HepG2 (cell line): ENCODE measurements around the gene CHFR. TPM values are rescaled to one million over a fixed set of nuclear protein-coding genes. Genes with fewer than 3 reads are reported as not detected.

Experiments
- ATAC-seq: fragments of 200-7000 bp; cut with Tn5 transposase; 3 replicates; pipeline ENCODE4 v1.9.1; 2020; ENCODE audit warnings: mild to moderate bottlenecking, moderate library complexity
- BruUV-seq: library from RNA; stranded (reverse); fragments of 400-500 nt; replicated peaks from 2 replicates; lab custom pipeline; 2021; lab: Mats Ljungman, UMichigan
- CTCF ChIA-PET: fragments of 300-600 bp; formaldehyde crosslinking; extraction: SDS; loops from one replicate; lab custom pipeline; 2021; ENCODE audit warnings: low total read pairs, inconsistent platforms, low intra/inter-chr PET ratio; lab: Yijun Ruan, JAX
- POLR2A ChIA-PET: fragments of 350-600 bp; sonication (Branson Sonifier 250); formaldehyde crosslinking; loops from one replicate; lab custom pipeline; 2020; ENCODE audit warnings: antibody characterized with exemption, inconsistent platforms; lab: Yijun Ruan, JAX
- DNase-seq: peaks from one replicate; pipeline ENCODE4 v3.0.0-alpha.2; 2015; ENCODE audit warnings: low spot score
- FAIRE-seq: peaks from 3 replicates; lab custom pipeline; 2011; peaks lifted over from hg19 to GRCh38; lab: Jason Lieb, UNC
- H2AFZ ChIP-seq: one replicate; pipeline ENCODE4 v1.6.1; 2011; ENCODE audit warnings: low read length, inconsistent platforms
- H3K27ac ChIP-seq: fragments of 300-600 bp; 3 replicates; pipeline ENCODE4 v1.8.0; 2011; ENCODE audit warnings: mixed run types, mild to moderate bottlenecking, mixed read lengths, low read length, inconsistent platforms; ENCODE audit not compliant: insufficient read depth; ENCODE audit errors: extremely low read length
- H3K27me3 ChIP-seq, 2 experiments: fragments of 200-600 bp in 1 of 2; 2 replicates in 1 of 2; 3 replicates in 1 of 2; pipeline versions ENCODE4 v1.6.0 to v1.8.0; 2011; ENCODE audit warnings: low read length in 2 of 2, mild to moderate bottlenecking in 2 of 2, moderate library complexity in 2 of 2, inconsistent platforms in 1 of 2; ENCODE audit not compliant: insufficient read depth in 2 of 2, control insufficient read depth in 1 of 2
- H3K36me3 ChIP-seq, 2 experiments: fragments of 200-600 bp in 1 of 2; replicated peaks in 1 of 2; 2 replicates in 1 of 2; 3 replicates in 1 of 2; pipeline versions ENCODE4 v1.5.1 to v1.8.0; 2011; ENCODE audit warnings: low read length in 2 of 2, inconsistent platforms in 1 of 2; ENCODE audit not compliant: insufficient read depth in 2 of 2, control insufficient read depth in 1 of 2
- H3K4me1 ChIP-seq: 2 replicates; pipeline ENCODE4 v1.5.1; 2012; ENCODE audit warnings: low read length, inconsistent platforms; ENCODE audit not compliant: insufficient read depth
- H3K4me2 ChIP-seq: 2 replicates; pipeline ENCODE4 v1.6.0; 2011; ENCODE audit warnings: low read depth, low read length, inconsistent platforms
- H3K4me3 ChIP-seq, 3 experiments: fragments of 200-600 bp in 1 of 3; sonication (generic), shearing (Covaris generic) in 1 of 3; replicated peaks in 1 of 3; 2 replicates each; pipeline ENCODE4 v1.5.1; 2011 to 2016; ENCODE audit warnings: low read length in 3 of 3, inconsistent platforms in 2 of 3, low read depth in 2 of 3, mild to moderate bottlenecking in 2 of 3, control low read depth in 1 of 3, mixed read lengths in 1 of 3; ENCODE audit not compliant: insufficient read depth in 1 of 3
- H3K79me2 ChIP-seq: one replicate; pipeline ENCODE4 v1.6.1; 2011; ENCODE audit warnings: low read length, inconsistent platforms; ENCODE audit not compliant: insufficient read depth
- H3K9ac ChIP-seq: 2 replicates; pipeline ENCODE4 v1.6.0; 2011; ENCODE audit warnings: mild to moderate bottlenecking, low read depth, low read length, inconsistent platforms; ENCODE audit not compliant: insufficient read depth
- H3K9me3 ChIP-seq: 2 replicates; pipeline ENCODE4 v1.5.1; 2012; ENCODE audit warnings: mild to moderate bottlenecking, low read length
- H4K20me1 ChIP-seq: 2 replicates; pipeline ENCODE4 v1.6.0; 2011; ENCODE audit warnings: inconsistent platforms, mild to moderate bottlenecking, low read length, moderate library complexity; ENCODE audit not compliant: insufficient read depth
- AGO1 ChIP-seq: fragments of 200-400 bp; formaldehyde crosslinking; IDR thresholded peaks from 2 replicates; pipeline ENCODE4 v1.6.1; 2017; ENCODE audit warnings: mild to moderate bottlenecking, low read depth, low read length, moderate library complexity; ENCODE audit not compliant: poor library complexity, severe bottlenecking
- FOXM1 ChIP-seq: sonication (generic); formaldehyde crosslinking; IDR thresholded peaks from 2 replicates; pipeline ENCODE4 v1.5.0; 2020; ENCODE audit warnings: missing genetic modification reagents
- HNRNPH1 ChIP-seq: fragments of 200-400 bp; formaldehyde crosslinking; optimal IDR thresholded peaks from 2 replicates; pipeline ENCODE3; 2017; ENCODE audit warnings: mild to moderate bottlenecking, low read depth, low read length
- RFX1 ChIP-seq: fragments of 450-650 bp; IDR thresholded peaks from 2 replicates; pipeline ENCODE4 v1.6.1; 2017
- TBX3 ChIP-seq: fragments of 450-650 bp; IDR thresholded peaks from 2 replicates; pipeline ENCODE4 v1.6.1; 2017; ENCODE audit warnings: antibody characterized with exemption, mild to moderate bottlenecking, inconsistent platforms, borderline replicate concordance
- ZNF138 ChIP-seq: sonication (generic); formaldehyde crosslinking; IDR thresholded peaks from 2 replicates; pipeline ENCODE4 v1.5.0; 2020; ENCODE audit warnings: mild to moderate bottlenecking, low read depth, missing genetic modification reagents
- ZNF589 ChIP-seq: sonication (generic); formaldehyde crosslinking; conservative IDR thresholded peaks from 2 replicates; pipeline ENCODE4 v1.8.0; 2022; ENCODE audit warnings: mild to moderate bottlenecking, moderate library complexity, missing genetic modification reagents
- ZNF629 ChIP-seq: sonication (generic); formaldehyde crosslinking; conservative IDR thresholded peaks from 2 replicates; pipeline ENCODE4 v1.5.0; 2020; ENCODE audit warnings: missing genetic modification reagents
- WGBS: methylation state at CpG from one replicate; pipeline ENCODE4 v1.1.6; 2017; ENCODE audit warnings: low lambda C conversion rate; 5-methylcytosine and 5-hydroxymethylcytosine counted together
- in situ Hi-C: cut with HindIII; loops from 2 replicates; pipeline ENCODE4 v1.10.0; 2017; ENCODE audit warnings: low pct_unique_long_range_greater_than_20kb; ENCODE audit not compliant: extremely low pct_ligation_motif_present
- intact Hi-C: fragments of 100-400 bp; cut with micrococcal nuclease; formaldehyde crosslinking; loops from one replicate; pipeline ENCODE4 v1.10.0; 2022; ENCODE audit not compliant: unreplicated experiment
- polyA plus RNA-seq, 8 experiments: library from polyadenylated mRNA; depleted of rRNA in 3 of 8; stranded (reverse) in 7 of 8; unstranded in 1 of 8; fragments of >200 nt; fragmentation: Illumina TruSeq in 4 of 8; extraction: Trizol in 4 of 8; gene quantifications; 2 replicates each; pipeline versions ENCODE4 v1.2.1 to v1.2.3, GENCODE V29; 2011 to 2016; ENCODE audit warnings: low read depth in 4 of 8, missing spikeins in 1 of 8, mixed read lengths in 1 of 8; ENCODE audit not compliant: insufficient read depth in 1 of 8
- total RNA-seq, 5 experiments: library from RNA; depleted of rRNA; stranded (reverse); fragments of >200 nt; fragmentation: Illumina TruSeq; extraction: Trizol; gene quantifications; 2 replicates each; pipeline ENCODE4 v1.2.3, GENCODE V29; 2016; ENCODE audit warnings: low read depth in 1 of 5
- TF ChIP-seq, protein P1 (sequence below): sonication (generic); formaldehyde crosslinking; IDR thresholded peaks from 2 replicates; pipeline ENCODE4 v1.5.1; 2020; ENCODE audit warnings: mild to moderate bottlenecking, missing genetic modification reagents, moderate library complexity
- TF ChIP-seq, protein P2 (sequence below): sonication (generic); formaldehyde crosslinking; conservative IDR thresholded peaks from 2 replicates; pipeline ENCODE4 v1.8.0; 2022; ENCODE audit warnings: low read depth, missing genetic modification reagents

The CHFR gene
- total and polyA plus RNA-seq, 2 of the 13 experiments (the other 11 are each of a cell fraction or from before 2014, with no cell fraction given) = 21.4 to 21.5 TPM

DNA sequence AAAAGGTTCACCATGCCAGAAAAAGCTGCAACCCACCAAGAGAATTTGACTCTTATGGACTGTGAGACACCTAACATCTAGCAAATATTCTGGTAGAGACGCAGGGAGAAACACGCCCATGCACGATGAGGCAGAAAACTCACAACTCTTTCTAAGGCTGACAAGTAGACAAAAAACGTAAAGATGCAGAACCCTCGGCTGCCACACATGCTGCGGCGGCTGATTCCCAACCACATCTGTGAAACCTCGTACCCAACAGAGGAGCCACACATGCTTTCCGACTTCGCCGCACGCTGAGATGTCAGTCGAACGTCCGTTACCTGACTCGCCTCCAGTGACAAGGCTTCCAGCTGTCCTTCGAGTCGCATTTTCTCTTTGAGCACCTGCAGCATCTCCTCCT lies 80.5 kb downstream of the CHFR start:
- FAIRE-seq = no peak

DNA sequence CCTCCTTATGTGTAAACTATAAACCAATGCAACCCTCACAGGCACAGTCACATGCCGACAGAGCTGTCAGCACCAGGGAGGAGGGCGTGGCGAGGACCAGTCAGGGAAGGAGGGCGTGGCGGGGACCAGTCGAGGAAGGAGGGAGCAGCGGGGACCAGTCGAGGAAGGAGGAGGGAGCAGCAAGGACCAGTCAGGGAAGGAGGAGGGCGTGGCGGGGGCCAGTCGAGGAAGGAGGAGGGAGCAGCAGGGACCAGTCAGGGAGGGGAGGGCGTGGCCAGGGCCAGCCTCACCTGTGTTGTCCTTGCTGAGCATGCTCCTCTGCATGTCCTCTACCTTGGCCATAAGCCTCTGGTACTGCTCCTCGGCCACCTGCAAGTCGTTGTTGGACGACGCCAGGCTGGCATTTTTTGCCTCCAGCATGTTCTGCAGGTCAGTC lies 83.0 kb downstream of the CHFR start:
- 89% methylated on average over 12 of the region's 16 CpGs for WGBS
- in situ Hi-C loops (no loop called here), intact Hi-C loops (no loop called here)
- no peak overlapping the region for H3K9ac ChIP-seq
- no peaks in the 10 kb centered on the region for H3K27me3 ChIP-seq
- ATAC-seq (peak; percentile 17; the same call in 1 of the 3 replicates), DNase-seq (no peak), FAIRE-seq (no peak)
- H3K4me2 ChIP-seq = no peak overlapping the region
- no TSS peak for BruUV-seq
- peaks cover 42 to 76% of the 10 kb centered on the region in 2 experiments for H3K36me3 ChIP-seq
- 0 out of 2 replicates have a peak, but pooled peaks cover 7% of the 10 kb centered on the region for H4K20me1 ChIP-seq
- H3K79me2 ChIP-seq = peaks cover 6% of the 10 kb centered on the region
- H2AFZ ChIP-seq = no peak overlapping the region
- TF ChIP-seq RFX1 (no peak), FOXM1 (CRISPR knock-in tag) (no peak), TBX3 (no peak), ZNF589 (CRISPR knock-in tag) (no peak), ZNF138 (no peak), ZNF629 (no peak), AGO1 (no peak)
- TF ChIP-seq, protein P1, sequence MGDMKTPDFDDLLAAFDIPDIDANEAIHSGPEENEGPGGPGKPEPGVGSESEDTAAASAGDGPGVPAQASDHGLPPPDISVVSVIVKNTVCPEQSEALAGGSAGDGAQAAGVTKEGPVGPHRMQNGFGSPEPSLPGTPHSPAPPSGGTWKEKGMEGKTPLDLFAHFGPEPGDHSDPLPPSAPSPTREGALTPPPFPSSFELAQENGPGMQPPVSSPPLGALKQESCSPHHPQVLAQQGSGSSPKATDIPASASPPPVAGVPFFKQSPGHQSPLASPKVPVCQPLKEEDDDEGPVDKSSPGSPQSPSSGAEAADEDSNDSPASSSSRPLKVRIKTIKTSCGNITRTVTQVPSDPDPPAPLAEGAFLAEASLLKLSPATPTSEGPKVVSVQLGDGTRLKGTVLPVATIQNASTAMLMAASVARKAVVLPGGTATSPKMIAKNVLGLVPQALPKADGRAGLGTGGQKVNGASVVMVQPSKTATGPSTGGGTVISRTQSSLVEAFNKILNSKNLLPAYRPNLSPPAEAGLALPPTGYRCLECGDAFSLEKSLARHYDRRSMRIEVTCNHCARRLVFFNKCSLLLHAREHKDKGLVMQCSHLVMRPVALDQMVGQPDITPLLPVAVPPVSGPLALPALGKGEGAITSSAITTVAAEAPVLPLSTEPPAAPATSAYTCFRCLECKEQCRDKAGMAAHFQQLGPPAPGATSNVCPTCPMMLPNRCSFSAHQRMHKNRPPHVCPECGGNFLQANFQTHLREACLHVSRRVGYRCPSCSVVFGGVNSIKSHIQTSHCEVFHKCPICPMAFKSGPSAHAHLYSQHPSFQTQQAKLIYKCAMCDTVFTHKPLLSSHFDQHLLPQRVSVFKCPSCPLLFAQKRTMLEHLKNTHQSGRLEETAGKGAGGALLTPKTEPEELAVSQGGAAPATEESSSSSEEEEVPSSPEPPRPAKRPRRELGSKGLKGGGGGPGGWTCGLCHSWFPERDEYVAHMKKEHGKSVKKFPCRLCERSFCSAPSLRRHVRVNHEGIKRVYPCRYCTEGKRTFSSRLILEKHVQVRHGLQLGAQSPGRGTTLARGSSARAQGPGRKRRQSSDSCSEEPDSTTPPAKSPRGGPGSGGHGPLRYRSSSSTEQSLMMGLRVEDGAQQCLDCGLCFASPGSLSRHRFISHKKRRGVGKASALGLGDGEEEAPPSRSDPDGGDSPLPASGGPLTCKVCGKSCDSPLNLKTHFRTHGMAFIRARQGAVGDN (CRISPR knock-in tag) = peak; percentile 15
- H3K4me1 ChIP-seq = no peaks in the 10 kb centered on the region
- no peak overlapping the region for H3K27ac ChIP-seq
- CTCF ChIA-PET = no interaction called here
- no peaks in the 10 kb centered on the region for H3K9me3 ChIP-seq
- POLR2A ChIA-PET = no interaction called here
- no peak overlapping the region for H3K4me3 ChIP-seq

More for the DNA sequence above, 80.5 kb downstream of the CHFR start:
- WGBS = 98% methylated on average over 18 of the region's 18 CpGs
- TF ChIP-seq, protein P2, sequence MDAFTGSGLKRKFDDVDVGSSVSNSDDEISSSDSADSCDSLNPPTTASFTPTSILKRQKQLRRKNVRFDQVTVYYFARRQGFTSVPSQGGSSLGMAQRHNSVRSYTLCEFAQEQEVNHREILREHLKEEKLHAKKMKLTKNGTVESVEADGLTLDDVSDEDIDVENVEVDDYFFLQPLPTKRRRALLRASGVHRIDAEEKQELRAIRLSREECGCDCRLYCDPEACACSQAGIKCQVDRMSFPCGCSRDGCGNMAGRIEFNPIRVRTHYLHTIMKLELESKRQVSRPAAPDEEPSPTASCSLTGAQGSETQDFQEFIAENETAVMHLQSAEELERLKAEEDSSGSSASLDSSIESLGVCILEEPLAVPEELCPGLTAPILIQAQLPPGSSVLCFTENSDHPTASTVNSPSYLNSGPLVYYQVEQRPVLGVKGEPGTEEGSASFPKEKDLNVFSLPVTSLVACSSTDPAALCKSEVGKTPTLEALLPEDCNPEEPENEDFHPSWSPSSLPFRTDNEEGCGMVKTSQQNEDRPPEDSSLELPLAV = no peak
- TF ChIP-seq HNRNPH1 = no peak
- Histone ChIP-seq H3K4me3 (no peak overlapping the region), H2AFZ (no peak overlapping the region), H4K20me1 (0 out of 2 replicates have a peak, but pooled peaks cover 7% of the 10 kb centered on the region), H3K4me2 (no peak overlapping the region), H3K36me3 (peaks cover 30 to 57% of the 10 kb centered on the region in 2 experiments), H3K27ac (no peak overlapping the region), H3K4me1 (no peaks in the 10 kb centered on the region), H3K79me2 (peaks cover 6% of the 10 kb centered on the region), H3K9me3 (no peaks in the 10 kb centered on the region), H3K9ac (no peak overlapping the region), H3K27me3 (no peaks in the 10 kb centered on the region)
- no TSS peak for BruUV-seq
- ChIA-PET POLR2A (no interaction called here), CTCF (no interaction called here)
- DNase-seq (no peak), ATAC-seq (no peak)
- intact Hi-C loops (no loop called here), in situ Hi-C loops (no loop called here)
